ENCODE results near the gene TMEM72.

TMEM72 gene

DNA sequence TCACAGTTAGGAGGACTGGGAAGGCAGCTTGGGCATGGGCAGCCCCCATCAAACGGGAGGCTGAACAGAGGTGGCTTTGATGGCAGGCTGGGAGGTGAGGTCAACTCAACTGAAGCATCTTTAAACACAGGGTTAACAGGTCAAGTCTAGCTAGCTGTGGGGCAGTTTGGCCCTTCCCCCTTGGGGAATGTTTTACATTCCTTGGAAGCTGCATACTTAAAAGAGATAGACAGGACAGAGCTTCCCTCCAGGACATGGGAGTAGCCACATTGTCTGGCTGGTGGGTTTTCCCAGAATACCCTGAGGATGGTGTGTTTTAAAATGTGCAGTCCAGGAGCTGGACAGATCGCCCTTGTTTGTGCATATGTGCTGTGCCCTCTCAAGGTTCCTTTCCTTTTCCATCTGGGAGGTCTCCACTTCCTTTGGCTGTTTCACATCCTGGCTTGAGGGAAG, 41.7 kb downstream of the TMEM72 start:
- H3K4me3 ChIP-seq (replicated peaks; ENCODE audit: low read depth, low read length) = no peak overlapping the region
- TF ChIP-seq, protein P1, sequence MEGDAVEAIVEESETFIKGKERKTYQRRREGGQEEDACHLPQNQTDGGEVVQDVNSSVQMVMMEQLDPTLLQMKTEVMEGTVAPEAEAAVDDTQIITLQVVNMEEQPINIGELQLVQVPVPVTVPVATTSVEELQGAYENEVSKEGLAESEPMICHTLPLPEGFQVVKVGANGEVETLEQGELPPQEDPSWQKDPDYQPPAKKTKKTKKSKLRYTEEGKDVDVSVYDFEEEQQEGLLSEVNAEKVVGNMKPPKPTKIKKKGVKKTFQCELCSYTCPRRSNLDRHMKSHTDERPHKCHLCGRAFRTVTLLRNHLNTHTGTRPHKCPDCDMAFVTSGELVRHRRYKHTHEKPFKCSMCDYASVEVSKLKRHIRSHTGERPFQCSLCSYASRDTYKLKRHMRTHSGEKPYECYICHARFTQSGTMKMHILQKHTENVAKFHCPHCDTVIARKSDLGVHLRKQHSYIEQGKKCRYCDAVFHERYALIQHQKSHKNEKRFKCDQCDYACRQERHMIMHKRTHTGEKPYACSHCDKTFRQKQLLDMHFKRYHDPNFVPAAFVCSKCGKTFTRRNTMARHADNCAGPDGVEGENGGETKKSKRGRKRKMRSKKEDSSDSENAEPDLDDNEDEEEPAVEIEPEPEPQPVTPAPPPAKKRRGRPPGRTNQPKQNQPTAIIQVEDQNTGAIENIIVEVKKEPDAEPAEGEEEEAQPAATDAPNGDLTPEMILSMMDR (IDR thresholded peaks at IDR 0.05; ENCODE audit: low read depth, low read length, missing control alignments) = no peak
- no peak for DNase-seq (ENCODE audit: extremely low read depth, low read depth)

DNA sequence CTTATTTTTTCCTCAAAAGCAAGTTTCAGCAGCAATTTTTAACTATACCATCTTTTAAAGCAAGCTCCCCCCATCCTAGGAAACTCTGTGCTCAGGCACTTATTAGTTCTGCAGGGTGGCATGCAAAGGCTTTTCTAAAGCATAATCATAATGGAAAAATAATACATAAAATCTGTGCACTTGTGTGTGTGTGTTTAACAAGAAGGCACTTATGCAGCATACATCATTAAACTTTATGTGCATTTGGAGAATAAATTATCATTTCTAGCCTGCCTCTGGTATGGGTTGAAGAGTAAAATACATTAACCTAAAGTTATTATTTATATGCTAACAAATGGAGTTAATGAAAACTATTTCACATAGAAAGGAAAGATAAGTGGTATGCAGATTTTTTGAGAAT, 42.9 kb downstream of the TMEM72 start:
- no peak overlapping the region for H3K4me3 ChIP-seq (replicated peaks; ENCODE audit: low read depth, low read length)
- TF ChIP-seq, protein P1 (IDR thresholded peaks at IDR 0.05; ENCODE audit: low read depth, low read length, missing control alignments) = no peak
- no peak for DNase-seq (ENCODE audit: extremely low read depth, low read depth)

DNA sequence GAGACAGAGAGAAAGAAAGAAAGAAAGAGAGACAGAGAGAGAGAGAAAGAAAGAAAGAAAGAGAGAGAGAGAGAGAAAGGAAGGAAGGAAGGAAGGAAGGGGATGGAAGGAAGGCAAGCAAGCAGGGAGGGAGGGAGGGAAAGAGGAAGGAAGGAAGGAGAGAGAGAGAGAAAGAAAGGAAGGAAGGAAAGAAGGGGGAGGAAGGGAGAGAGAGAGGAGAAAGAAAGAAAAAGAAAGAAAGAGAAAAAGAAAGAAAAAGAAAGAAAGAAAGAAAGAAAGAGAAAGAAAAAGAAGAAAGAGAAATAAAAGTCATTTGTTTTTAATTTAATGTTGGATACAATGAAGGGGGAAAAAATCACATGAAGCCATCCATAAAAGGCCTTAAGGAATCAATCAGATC, 43.8 kb downstream of the TMEM72 start:
- DNase-seq (ENCODE audit: extremely low read depth, low read depth) = no peak
- H3K4me3 ChIP-seq (replicated peaks; ENCODE audit: low read depth, low read length) = no peak overlapping the region
- TF ChIP-seq, protein P1 (IDR thresholded peaks at IDR 0.05; ENCODE audit: low read depth, low read length, missing control alignments) = no peak

DNA sequence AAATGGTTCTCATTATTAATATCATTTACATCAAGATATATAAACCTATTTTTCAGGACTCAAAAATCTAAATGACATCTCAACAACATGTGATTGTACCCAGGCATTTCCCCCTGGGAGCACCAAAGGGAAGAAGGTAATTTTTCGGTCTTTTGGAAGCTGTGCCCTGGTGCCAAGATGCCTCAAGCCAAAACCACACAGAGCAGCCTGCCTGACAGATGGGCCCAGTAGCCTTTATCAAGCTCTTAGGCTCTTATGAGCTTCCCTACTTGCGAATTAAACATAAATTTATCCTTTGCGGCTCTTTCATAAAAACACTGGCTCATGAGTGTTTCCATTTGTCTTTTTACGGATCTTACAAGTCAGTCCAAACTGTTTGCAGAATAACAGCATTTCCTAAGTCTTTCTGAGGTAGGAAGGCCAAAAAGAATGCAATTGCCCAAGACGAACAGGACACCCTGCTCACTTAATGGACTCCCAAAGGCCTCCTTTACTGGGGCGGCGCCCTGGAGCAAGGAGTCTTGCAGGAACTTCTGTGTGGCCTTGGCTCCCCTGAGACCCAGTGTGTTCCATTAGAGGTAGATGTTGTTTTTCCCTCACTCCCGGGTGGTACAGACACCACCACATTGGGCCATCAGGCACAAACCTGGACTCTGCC, 44.4 kb downstream of the TMEM72 start:
- TF ChIP-seq, protein P1 (IDR thresholded peaks at IDR 0.05; ENCODE audit: low read depth, low read length, missing control alignments) = no peak
- no peak overlapping the region for H3K4me3 ChIP-seq (replicated peaks; ENCODE audit: low read depth, low read length)
- DNase-seq (ENCODE audit: extremely low read depth, low read depth) = no peak

DNA sequence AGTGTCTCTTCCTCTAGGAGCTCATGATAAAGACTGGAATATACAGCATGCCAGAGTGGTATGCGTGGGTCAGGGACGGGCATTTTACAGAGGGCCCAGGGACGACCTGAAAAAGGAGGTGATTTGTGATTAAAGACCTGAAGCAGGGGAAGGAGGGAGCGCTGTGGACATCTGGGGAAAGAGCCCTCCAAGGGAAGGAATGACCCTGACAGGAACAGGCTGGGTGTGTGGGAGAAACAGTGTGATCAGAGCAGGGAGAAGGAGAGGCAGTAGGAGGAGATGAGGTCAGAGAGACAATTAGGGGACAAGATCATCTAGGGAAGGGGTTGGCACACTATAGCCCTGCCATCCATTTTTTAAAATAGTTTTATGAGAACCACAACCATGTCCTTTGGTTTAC, 45.1 kb downstream of the TMEM72 start:
- no peak for DNase-seq (ENCODE audit: extremely low read depth, low read depth)
- no peak overlapping the region for H3K4me3 ChIP-seq (replicated peaks; ENCODE audit: low read depth, low read length)
- TF ChIP-seq, protein P1 (IDR thresholded peaks at IDR 0.05; ENCODE audit: low read depth, low read length, missing control alignments) = no peak

DNA sequence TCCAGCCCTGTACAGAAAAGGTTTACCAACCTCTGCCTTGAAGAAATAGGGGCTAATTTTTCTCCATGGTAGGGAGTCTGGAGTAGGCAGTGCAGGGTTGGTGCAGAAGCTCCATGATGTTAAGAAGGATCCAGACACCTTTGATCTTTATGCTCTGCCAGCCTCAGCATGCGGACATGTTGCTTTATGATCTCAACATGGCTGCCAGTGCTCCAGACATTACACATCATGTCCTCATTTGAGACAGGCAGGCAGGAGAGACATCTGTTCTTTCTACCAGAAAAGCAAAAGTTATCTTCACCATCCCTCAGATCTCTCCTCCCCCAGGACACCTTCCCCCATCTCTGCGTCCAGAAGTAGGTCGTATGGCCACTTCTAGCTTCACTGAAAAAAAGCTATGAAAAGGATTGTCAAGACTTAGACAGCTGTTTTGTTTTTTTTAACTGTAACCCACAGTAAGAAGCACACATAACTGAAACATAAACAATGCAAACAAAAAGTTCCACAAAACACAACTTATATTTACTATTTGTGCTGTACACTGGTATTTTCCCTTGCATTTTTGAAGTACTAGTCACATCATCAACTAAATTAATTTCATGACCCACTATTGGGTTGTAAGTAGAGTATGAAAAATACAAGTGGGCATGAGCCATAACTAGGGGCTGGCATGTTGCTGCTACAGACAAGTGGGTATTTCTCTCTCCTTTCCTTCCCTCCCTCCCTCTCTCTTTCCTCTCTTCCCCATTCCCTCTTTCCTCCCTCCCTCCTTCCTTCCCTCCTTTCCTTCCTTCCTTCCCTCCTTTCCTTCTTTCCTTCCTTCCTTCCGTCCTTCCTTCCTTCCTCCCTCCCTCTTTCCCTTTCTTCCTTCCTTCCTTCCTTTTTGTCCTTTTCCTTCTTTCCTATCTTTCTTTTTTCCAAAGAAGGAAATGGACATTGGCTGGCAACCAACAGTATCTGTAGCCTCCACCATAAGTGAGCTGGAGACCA, 45.9 kb downstream of the TMEM72 start:
- no peak overlapping the region for H3K4me3 ChIP-seq (replicated peaks; ENCODE audit: low read depth, low read length)
- no peak for DNase-seq (ENCODE audit: extremely low read depth, low read depth)
- TF ChIP-seq, protein P1 (IDR thresholded peaks at IDR 0.05; ENCODE audit: low read depth, low read length, missing control alignments) = no peak
